Kidney (tissue), 14 donors: Measurements from ENCODE around the gene GJB1. TPM values are rescaled to one million over a fixed set of nuclear protein-coding genes. Genes with fewer than 3 reads are reported as not detected.
"Not testable (repeated sequence)": the region's sequence is repeated elsewhere in the genome, so short reads cannot be mapped to it uniquely, and the experiment has no call there.

ENCODE experiments used
- DNase-seq, 5 donors: peaks; one replicate each; pipeline ENCODE4 v3.0.0-alpha.2; 2013 to 2020
- FAIRE-seq: peaks from 2 replicates; lab custom pipeline; 2012; peaks lifted over from hg19 to GRCh38; lab: Jason Lieb, UNC
- H3K27ac ChIP-seq, 2 donors: one replicate each; pipeline ENCODE4 v1.7.0; 2013; ENCODE audit warnings: low read depth in 2 of 2, low read length in 2 of 2, inconsistent platforms in 1 of 2
- H3K27me3 ChIP-seq: one replicate; pipeline ENCODE4 v1.7.1; 2013; ENCODE audit warnings: low read length, inconsistent platforms; ENCODE audit not compliant: control insufficient read depth, insufficient read depth
- H3K36me3 ChIP-seq, 3 donors: one replicate each; pipeline versions ENCODE4 v1.7.0 to v1.7.1; 2013; ENCODE audit warnings: low read length in 3 of 3, control low read depth in 1 of 3, inconsistent platforms in 1 of 3; ENCODE audit not compliant: insufficient read depth in 3 of 3, control insufficient read depth in 2 of 3
- H3K4me1 ChIP-seq, 3 donors: one replicate each; pipeline versions ENCODE4 v1.7.0 to v1.7.1; 2013; ENCODE audit warnings: low read length in 3 of 3, inconsistent platforms in 1 of 3, low read depth in 1 of 3; ENCODE audit not compliant: control insufficient read depth in 2 of 3, insufficient read depth in 2 of 3
- H3K4me3 ChIP-seq, 3 donors: one replicate each; pipeline versions ENCODE4 v1.7.0 to v1.8.1; 2013; ENCODE audit warnings: low read length in 3 of 3, control low read depth in 1 of 3, inconsistent platforms in 1 of 3
- H3K9ac ChIP-seq, 3 donors: one replicate each; pipeline versions ENCODE4 v1.7.0 to v1.7.1; 2013; ENCODE audit warnings: low read length in 3 of 3, control low read depth in 1 of 3, inconsistent platforms in 1 of 3
- H3K9me3 ChIP-seq, 3 donors: one replicate each; pipeline versions ENCODE4 v1.7.0 to v1.7.1; 2013; ENCODE audit warnings: low read length in 3 of 3, control low read depth in 1 of 3, inconsistent platforms in 1 of 3; ENCODE audit not compliant: control insufficient read depth in 2 of 3, insufficient read depth in 1 of 3
- CTCF ChIP-seq: IDR thresholded peaks from 3 replicates; pipeline ENCODE4 v1.5.1; 2012; ENCODE audit warnings: mild to moderate bottlenecking, moderate library complexity, borderline replicate concordance; ENCODE audit not compliant: insufficient read depth; ENCODE audit errors: extremely low read depth
- intact Hi-C: fragments of 100-400 bp; cut with DNase I; formaldehyde crosslinking; loops from one replicate; pipeline ENCODE4 v1.11.1; 2022
- polyA plus RNA-seq: library from polyadenylated mRNA; stranded (reverse); fragments of 350-450 nt; fragmentation: Illumina TruSeq; extraction: RNeasy Lipid Tissue Mini Kit (QIAGEN cat#74804); gene quantifications from one replicate; pipeline ENCODE4 v1.2.3, GENCODE V29; 2014; ENCODE audit warnings: low read depth, low replicate concordance; ENCODE audit not compliant: insufficient read depth
- total RNA-seq: library from RNA; stranded (reverse); fragmentation: NEBNext Ultra II Directional; extraction: Animal tissue kit (Norgen Biotek cat#: 25700); gene quantifications from one replicate; pipeline ENCODE4 v1.2.1, GENCODE V29; 2021
- donor health status: control.
- donor health status: control.
- donor health status: control.
- donor health status: control.
- donor health status: control.
- donor health status: DM: yes; HTN: yes; CAD: no.
- donor health status: Normal renal cell carcinoma (clear cell type).

Gene GJB1
- total and polyA plus RNA-seq, 2 donors from 2014 or later = 22.4 to 59.0 TPM

DNA sequence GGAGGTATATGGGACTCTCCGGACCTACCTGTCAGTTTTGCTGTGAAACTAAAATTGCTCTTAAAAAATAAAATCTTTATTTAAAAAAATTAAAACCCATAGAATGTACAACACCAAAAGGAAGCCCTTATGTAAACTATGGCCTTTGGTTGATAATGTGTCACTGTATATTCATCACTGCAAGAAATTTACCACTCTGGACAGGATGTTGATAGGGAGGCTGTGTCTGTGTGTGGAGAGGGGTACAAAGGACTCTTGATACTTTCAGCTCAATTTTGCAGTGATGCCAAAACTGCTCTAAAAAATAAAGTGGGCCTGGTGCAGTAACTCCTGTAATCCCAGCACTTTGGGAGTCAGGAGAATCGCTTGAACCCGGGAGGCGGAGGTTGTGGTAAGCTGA lies 33.8 kb downstream of the GJB1 start:
- H3K4me3 ChIP-seq = no peak overlapping the region
- no peaks in the 10 kb centered on the region for H3K9me3 ChIP-seq
- H3K27ac ChIP-seq = no peak overlapping the region
- H3K27me3 ChIP-seq = no peaks in the 10 kb centered on the region
- DNase-seq (no peak), FAIRE-seq (no peak)
- TF ChIP-seq CTCF = no peak
- H3K4me1 ChIP-seq = peaks cover 0 to 2% (median 0%) of the 10 kb centered on the region in 3 donors
- H3K9ac ChIP-seq = no peak overlapping the region
- no peaks in the 10 kb centered on the region for H3K36me3 ChIP-seq
- intact Hi-C loops = no loop called here

GRCh38 chrX:71268624-71269023 lies 45.6 kb downstream of the GJB1 start:
- H3K36me3 ChIP-seq, H3K9ac ChIP-seq, DNase-seq, H3K27ac ChIP-seq, intact Hi-C loops, FAIRE-seq, H3K9me3 ChIP-seq, H3K4me3 ChIP-seq, H3K27me3 ChIP-seq, H3K4me1 ChIP-seq: not testable (repeated sequence)

GRCh38 chrX:71269801-71270395 lies 46.9 kb downstream of the GJB1 start:
- TF ChIP-seq CTCF = no peak
- Histone ChIP-seq H3K27me3 (no peaks in the 10 kb centered on the region), H3K27ac (no peak overlapping the region), H3K4me1 (no peaks in the 10 kb centered on the region), H3K9me3 (no peaks in the 10 kb centered on the region), H3K36me3 (no peaks in the 10 kb centered on the region), H3K4me3 (no peak overlapping the region), H3K9ac (no peak overlapping the region)
- DNase-seq (no peak), FAIRE-seq (no peak)
- intact Hi-C loops = no loop called here

DNA sequence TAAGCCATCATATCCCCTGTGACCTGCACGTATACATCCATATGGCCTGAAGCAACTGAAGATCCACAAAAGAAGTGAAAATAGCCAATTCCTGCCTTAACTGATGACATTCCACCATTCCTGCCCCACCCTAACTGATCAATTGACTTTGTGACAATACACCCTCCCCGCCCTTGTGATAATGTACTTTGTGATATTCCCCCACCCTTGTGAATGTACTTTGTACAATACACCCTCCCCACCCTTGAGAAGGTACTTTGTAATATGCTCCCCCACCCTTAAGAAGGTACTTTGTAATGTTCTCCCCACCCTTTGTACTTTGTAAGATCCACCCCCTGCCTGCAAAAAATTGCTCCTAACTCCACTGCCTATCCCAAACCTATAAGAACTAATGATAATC lies 49.3 kb downstream of the GJB1 start:
- FAIRE-seq, H3K27me3 ChIP-seq, intact Hi-C loops, H3K27ac ChIP-seq, H3K9ac ChIP-seq, H3K36me3 ChIP-seq, H3K4me1 ChIP-seq, DNase-seq, H3K9me3 ChIP-seq, H3K4me3 ChIP-seq: not testable (repeated sequence)

Other genes starting within 250 kb of the GJB1 start
- gene SNX12, start 154.9 kb upstream of the GJB1 start, total RNA-seq = 70.1 TPM
- 48.9 TPM for gene SNX12, start 154.9 kb upstream of the GJB1 start, polyA plus RNA-seq
- gene FOXO4, start 127.4 kb upstream of the GJB1 start, total RNA-seq = 18.6 TPM
- gene FOXO4, start 127.4 kb upstream of the GJB1 start, polyA plus RNA-seq = 13.1 TPM
- 3.0 TPM for gene CXorf65, start 116.5 kb upstream of the GJB1 start, total RNA-seq
- gene CXorf65, start 116.5 kb upstream of the GJB1 start, polyA plus RNA-seq = not detected
- 15.0 TPM for gene IL2RG, start 111.6 kb upstream of the GJB1 start, total RNA-seq
- gene IL2RG, start 111.6 kb upstream of the GJB1 start, polyA plus RNA-seq = 3.1 TPM
- gene MED12, start 104.6 kb upstream of the GJB1 start, total RNA-seq = 42.7 TPM
- 5.2 TPM for gene MED12, start 104.6 kb upstream of the GJB1 start, polyA plus RNA-seq
- 0.82 TPM for gene NLGN3, start 78.4 kb upstream of the GJB1 start, total RNA-seq
- gene NLGN3, start 78.4 kb upstream of the GJB1 start, polyA plus RNA-seq = 0.97 TPM
- gene ZMYM3, start 30.9 kb downstream of the GJB1 start, total RNA-seq = 26.7 TPM
- 9.7 TPM for gene ZMYM3, start 30.9 kb downstream of the GJB1 start, polyA plus RNA-seq
- 225 TPM for gene NONO, start 60.4 kb downstream of the GJB1 start, total RNA-seq
- 126 TPM for gene NONO, start 60.4 kb downstream of the GJB1 start, polyA plus RNA-seq
- gene ITGB1BP2, start 78.5 kb downstream of the GJB1 start, total RNA-seq = 1.8 TPM
- 1.8 TPM for gene ITGB1BP2, start 78.5 kb downstream of the GJB1 start, polyA plus RNA-seq
- gene TAF1, start 143.1 kb downstream of the GJB1 start, total RNA-seq = 45.0 TPM
- 4.0 TPM for gene TAF1, start 143.1 kb downstream of the GJB1 start, polyA plus RNA-seq